ENCODE measurements around the gene GASK1A. TPM values are rescaled to one million over a fixed set of nuclear protein-coding genes. Genes with fewer than 3 reads are reported as not detected.

GASK1A gene
- total RNA-seq, 1 experiment from 2014 or later = 1.4 TPM

DNA sequence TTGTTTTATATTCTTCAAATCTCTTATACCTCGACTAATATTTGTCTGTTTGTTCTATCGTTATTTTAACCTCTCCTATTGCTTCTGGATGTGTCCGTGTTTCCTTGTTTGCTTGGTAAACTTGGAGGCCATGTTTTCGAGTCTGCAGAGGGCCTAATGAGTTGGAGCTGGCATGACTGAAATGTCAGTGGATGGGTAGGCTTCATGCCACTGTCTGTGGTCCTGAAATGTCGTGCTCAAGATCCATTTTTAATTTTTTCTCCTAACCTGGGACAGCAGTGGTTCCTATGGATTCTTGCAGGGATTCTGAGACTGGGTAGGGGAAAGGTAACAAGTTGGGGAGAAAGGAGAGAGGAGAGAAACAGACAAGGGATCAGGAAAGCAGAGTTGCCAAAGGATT is 18.8 kb upstream of the GASK1A start:
- Histone ChIP-seq H3K9me3 (ENCODE audit: low read depth, low read length, poor library complexity, severe bottlenecking) (no peaks in the 10 kb centered on the region), H3K4me3 (ENCODE audit: low read depth, low read length, poor library complexity, severe bottlenecking) (no peak overlapping the region), H3K27ac (ENCODE audit: low read depth, low read length, poor library complexity, severe bottlenecking) (no peak overlapping the region), H3K36me3 (ENCODE audit: insufficient read depth, low read length, poor library complexity, severe bottlenecking) (no peaks in the 10 kb centered on the region), H3K4me1 (ENCODE audit: insufficient read depth, low read length, poor library complexity, severe bottlenecking) (no peaks in the 10 kb centered on the region), H3K27me3 (replicated peaks; ENCODE audit: insufficient read depth, low read depth, low read length, poor library complexity) (no peaks in the 10 kb centered on the region)
- no peak for DNase-seq (ENCODE audit: low spot score)
- ChIA-PET CTCF (interaction anchor here (0.6 kb wide), 1 partner anchor 485 kb away, joined by 3 read pairs; no protein-coding TSS in a partner anchor), POLR2A (ENCODE audit: low non-redundant PET) (no interaction called here)
- no TSS peak for BruUV-seq (replicated peaks)
- TF ChIP-seq, protein P1, sequence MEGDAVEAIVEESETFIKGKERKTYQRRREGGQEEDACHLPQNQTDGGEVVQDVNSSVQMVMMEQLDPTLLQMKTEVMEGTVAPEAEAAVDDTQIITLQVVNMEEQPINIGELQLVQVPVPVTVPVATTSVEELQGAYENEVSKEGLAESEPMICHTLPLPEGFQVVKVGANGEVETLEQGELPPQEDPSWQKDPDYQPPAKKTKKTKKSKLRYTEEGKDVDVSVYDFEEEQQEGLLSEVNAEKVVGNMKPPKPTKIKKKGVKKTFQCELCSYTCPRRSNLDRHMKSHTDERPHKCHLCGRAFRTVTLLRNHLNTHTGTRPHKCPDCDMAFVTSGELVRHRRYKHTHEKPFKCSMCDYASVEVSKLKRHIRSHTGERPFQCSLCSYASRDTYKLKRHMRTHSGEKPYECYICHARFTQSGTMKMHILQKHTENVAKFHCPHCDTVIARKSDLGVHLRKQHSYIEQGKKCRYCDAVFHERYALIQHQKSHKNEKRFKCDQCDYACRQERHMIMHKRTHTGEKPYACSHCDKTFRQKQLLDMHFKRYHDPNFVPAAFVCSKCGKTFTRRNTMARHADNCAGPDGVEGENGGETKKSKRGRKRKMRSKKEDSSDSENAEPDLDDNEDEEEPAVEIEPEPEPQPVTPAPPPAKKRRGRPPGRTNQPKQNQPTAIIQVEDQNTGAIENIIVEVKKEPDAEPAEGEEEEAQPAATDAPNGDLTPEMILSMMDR (conservative IDR thresholded peaks at IDR 0.05; ENCODE audit: low read depth, low read length) = no peak
- TF ChIP-seq EZH2 (IDR thresholded peaks at IDR 0.05; ENCODE audit: borderline replicate concordance, low read depth, low read length, poor library complexity, severe bottlenecking) = no peak
- intact Hi-C loops (cut with micrococcal nuclease; ENCODE audit: unreplicated experiment) = loop anchor here (5.0 kb wide), 1 partner anchor 197 kb away; no protein-coding TSS in a partner anchor

DNA sequence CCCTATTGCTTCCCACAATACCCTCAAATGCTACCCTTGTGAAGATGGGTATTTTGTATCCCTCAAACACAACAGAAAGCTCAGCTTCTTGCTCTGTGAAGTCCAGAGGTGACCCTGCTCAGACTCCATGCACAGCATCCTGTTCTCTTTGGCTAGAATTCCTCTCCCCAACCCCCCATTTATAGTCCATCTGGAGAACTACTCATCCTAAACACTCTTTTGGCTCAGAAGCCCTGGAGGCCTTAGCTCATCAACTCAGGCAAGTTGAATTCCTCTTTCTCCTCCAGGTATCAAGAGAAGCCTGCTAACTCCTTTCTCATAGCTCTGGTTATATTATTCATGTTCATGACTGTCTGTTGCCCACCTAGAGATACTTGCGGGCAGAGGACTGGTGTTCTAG is 18.3 kb upstream of the GASK1A start:
- no peak overlapping the region for H3K27ac ChIP-seq (ENCODE audit: low read depth, low read length, poor library complexity, severe bottlenecking)
- BruUV-seq (replicated peaks) = no TSS peak
- TF ChIP-seq, protein P1 (conservative IDR thresholded peaks at IDR 0.05; ENCODE audit: low read depth, low read length) = no peak
- TF ChIP-seq EZH2 (IDR thresholded peaks at IDR 0.05; ENCODE audit: borderline replicate concordance, low read depth, low read length, poor library complexity, severe bottlenecking) = no peak
- intact Hi-C loops (cut with micrococcal nuclease; ENCODE audit: unreplicated experiment) = loop anchor here (5.0 kb wide), 1 partner anchor 197 kb away; no protein-coding TSS in a partner anchor
- POLR2A ChIA-PET (ENCODE audit: low non-redundant PET) = no interaction called here
- H3K27me3 ChIP-seq (replicated peaks; ENCODE audit: insufficient read depth, low read depth, low read length, poor library complexity) = no peaks in the 10 kb centered on the region
- H3K4me3 ChIP-seq (ENCODE audit: low read depth, low read length, poor library complexity, severe bottlenecking) = no peak overlapping the region
- DNase-seq (ENCODE audit: low spot score) = no peak
- H3K36me3 ChIP-seq (ENCODE audit: insufficient read depth, low read length, poor library complexity, severe bottlenecking) = no peaks in the 10 kb centered on the region
- no peaks in the 10 kb centered on the region for H3K9me3 ChIP-seq (ENCODE audit: low read depth, low read length, poor library complexity, severe bottlenecking)
- CTCF ChIA-PET = interaction anchor here (0.6 kb wide), 1 partner anchor 484 kb away, joined by 3 read pairs; no protein-coding TSS in a partner anchor
- H3K4me1 ChIP-seq (ENCODE audit: insufficient read depth, low read length, poor library complexity, severe bottlenecking) = no peaks in the 10 kb centered on the region

GRCh38 chr3:42961633-42962032 is 17.5 kb upstream of the GASK1A start:
- POLR2A ChIA-PET (ENCODE audit: low non-redundant PET) = no interaction called here
- no peaks in the 10 kb centered on the region for H3K27me3 ChIP-seq (replicated peaks; ENCODE audit: insufficient read depth, low read depth, low read length, poor library complexity)
- no peaks in the 10 kb centered on the region for H3K36me3 ChIP-seq (ENCODE audit: insufficient read depth, low read length, poor library complexity, severe bottlenecking)
- H3K4me3 ChIP-seq (ENCODE audit: low read depth, low read length, poor library complexity, severe bottlenecking) = no peak overlapping the region
- DNase-seq (ENCODE audit: low spot score) = peak; percentile 35
- H3K9me3 ChIP-seq (ENCODE audit: low read depth, low read length, poor library complexity, severe bottlenecking) = no peaks in the 10 kb centered on the region
- H3K4me1 ChIP-seq (ENCODE audit: insufficient read depth, low read length, poor library complexity, severe bottlenecking) = no peaks in the 10 kb centered on the region
- CTCF ChIA-PET = interaction anchor here (0.9 to 1.7 kb wide), 2 partner anchors 194 to 542 kb away, joined by 3 to 4 read pairs; no protein-coding TSS in a partner anchor
- H3K27ac ChIP-seq (ENCODE audit: low read depth, low read length, poor library complexity, severe bottlenecking) = no peak overlapping the region
- no TSS peak for BruUV-seq (replicated peaks)
- intact Hi-C loops (cut with micrococcal nuclease; ENCODE audit: unreplicated experiment) = loop anchor here (5.0 kb wide), 1 partner anchor 196 kb away; no protein-coding TSS in a partner anchor
- TF ChIP-seq, protein P1 (conservative IDR thresholded peaks at IDR 0.05; ENCODE audit: low read depth, low read length) = peak; percentile 51
- no peak for TF ChIP-seq EZH2 (IDR thresholded peaks at IDR 0.05; ENCODE audit: borderline replicate concordance, low read depth, low read length, poor library complexity, severe bottlenecking)

All from A673 (cell line).